IMR-90 (cell line): ENCODE data around the gene ADPGK.
"Not testable (repeated sequence)": the region's sequence is repeated elsewhere in the genome, so short reads cannot be mapped to it uniquely, and the experiment has no call there.

ENCODE experiments used
- BHLHE40 ChIP-seq: fragments of 150-350 bp; IDR thresholded peaks from 2 replicates; pipeline ENCODE4 v1.6.1; 2016; ENCODE audit warnings: mild to moderate bottlenecking, low read depth, low read length
- CEBPB ChIP-seq: IDR thresholded peaks from 2 replicates; pipeline ENCODE4 v1.6.1; 2012; ENCODE audit warnings: low read depth, low read length, improper control_type of control experiment
- CHD1 ChIP-seq: IDR thresholded peaks from 2 replicates; pipeline ENCODE4 v1.6.1; 2012; ENCODE audit warnings: low read depth, low read length, improper control_type of control experiment
- MAFK ChIP-seq: IDR thresholded peaks from 2 replicates; pipeline ENCODE4 v1.6.1; 2012; ENCODE audit warnings: low read depth, low read length, improper control_type of control experiment
- MXI1 ChIP-seq: IDR thresholded peaks from 2 replicates; pipeline ENCODE4 v1.6.1; 2012; ENCODE audit warnings: low read depth, mild to moderate bottlenecking, low read length, moderate library complexity, borderline replicate concordance
- NFE2L2 ChIP-seq: fragments of 150-350 bp; IDR thresholded peaks from 2 replicates; pipeline ENCODE4 v1.6.1; 2016; ENCODE audit warnings: low read depth, mild to moderate bottlenecking, low read length
- POLR2A ChIP-seq: IDR thresholded peaks from 2 replicates; pipeline ENCODE4 v1.6.1; 2012; ENCODE audit warnings: mild to moderate bottlenecking, low read depth, low read length
- RAD21 ChIP-seq: IDR thresholded peaks from 2 replicates; pipeline ENCODE4 v1.6.1; 2012; ENCODE audit warnings: low read length, improper control_type of control experiment
- RCOR1 ChIP-seq: IDR thresholded peaks from 2 replicates; pipeline ENCODE4 v1.6.1; 2012; ENCODE audit warnings: mild to moderate bottlenecking, low read length, improper control_type of control experiment; ENCODE audit not compliant: insufficient replicate concordance
- RFX5 ChIP-seq: IDR thresholded peaks from 2 replicates; pipeline ENCODE4 v1.8.0; 2012; ENCODE audit warnings: low read depth, mild to moderate bottlenecking, low read length, moderate library complexity
- SMC3 ChIP-seq: fragments of 150-350 bp; IDR thresholded peaks from 2 replicates; pipeline ENCODE4 v1.6.1; 2016; ENCODE audit warnings: low read depth, mild to moderate bottlenecking, antibody characterized with exemption, low read length, moderate library complexity
- TF ChIP-seq, protein P1 (sequence below): conservative IDR thresholded peaks from 2 replicates; pipeline ENCODE4 v1.5.1; 2012; ENCODE audit warnings: mild to moderate bottlenecking, low read depth, low read length, improper control_type of control experiment
- TF ChIP-seq, protein P2 (sequence below): fragments of 150-350 bp; IDR thresholded peaks from 2 replicates; pipeline ENCODE4 v1.6.1; 2017; ENCODE audit warnings: mild to moderate bottlenecking, antibody characterized with exemption, low read length, low read depth
- TF ChIP-seq, protein P3 (sequence below): fragments of 150-350 bp; IDR thresholded peaks from 2 replicates; pipeline ENCODE4 v1.6.1; 2016; ENCODE audit warnings: low read depth, mild to moderate bottlenecking, low read length, moderate library complexity, borderline replicate concordance

DNA sequence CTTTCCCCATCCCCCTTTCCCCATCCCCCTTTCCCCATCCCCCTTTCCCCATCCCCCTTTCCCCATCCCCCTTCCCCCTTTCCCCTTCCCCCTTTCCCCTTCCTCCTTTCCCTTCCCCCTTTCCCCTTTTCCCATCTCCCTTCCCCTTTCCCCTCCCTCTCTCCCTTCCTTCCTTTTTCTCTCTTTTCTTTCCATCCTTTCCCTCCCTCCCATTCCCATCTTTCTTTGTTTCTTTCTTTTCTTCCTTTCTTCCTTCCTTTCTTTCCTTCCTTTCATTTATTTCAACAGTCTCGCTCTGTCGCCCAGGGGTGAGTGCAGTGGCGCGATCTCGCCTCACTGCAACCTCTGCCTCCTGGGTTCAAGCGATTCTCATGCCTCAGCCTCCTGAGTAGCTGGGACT is 57.7 kb downstream of the ADPGK start:
- TF ChIP-seq NFE2L2, SMC3, RAD21, POLR2A, CHD1, MXI1, MAFK, RCOR1, CEBPB, RFX5, BHLHE40: not testable (repeated sequence)
- TF ChIP-seq, protein P1, sequence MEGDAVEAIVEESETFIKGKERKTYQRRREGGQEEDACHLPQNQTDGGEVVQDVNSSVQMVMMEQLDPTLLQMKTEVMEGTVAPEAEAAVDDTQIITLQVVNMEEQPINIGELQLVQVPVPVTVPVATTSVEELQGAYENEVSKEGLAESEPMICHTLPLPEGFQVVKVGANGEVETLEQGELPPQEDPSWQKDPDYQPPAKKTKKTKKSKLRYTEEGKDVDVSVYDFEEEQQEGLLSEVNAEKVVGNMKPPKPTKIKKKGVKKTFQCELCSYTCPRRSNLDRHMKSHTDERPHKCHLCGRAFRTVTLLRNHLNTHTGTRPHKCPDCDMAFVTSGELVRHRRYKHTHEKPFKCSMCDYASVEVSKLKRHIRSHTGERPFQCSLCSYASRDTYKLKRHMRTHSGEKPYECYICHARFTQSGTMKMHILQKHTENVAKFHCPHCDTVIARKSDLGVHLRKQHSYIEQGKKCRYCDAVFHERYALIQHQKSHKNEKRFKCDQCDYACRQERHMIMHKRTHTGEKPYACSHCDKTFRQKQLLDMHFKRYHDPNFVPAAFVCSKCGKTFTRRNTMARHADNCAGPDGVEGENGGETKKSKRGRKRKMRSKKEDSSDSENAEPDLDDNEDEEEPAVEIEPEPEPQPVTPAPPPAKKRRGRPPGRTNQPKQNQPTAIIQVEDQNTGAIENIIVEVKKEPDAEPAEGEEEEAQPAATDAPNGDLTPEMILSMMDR = not testable (repeated sequence)
- TF ChIP-seq, protein P2, sequence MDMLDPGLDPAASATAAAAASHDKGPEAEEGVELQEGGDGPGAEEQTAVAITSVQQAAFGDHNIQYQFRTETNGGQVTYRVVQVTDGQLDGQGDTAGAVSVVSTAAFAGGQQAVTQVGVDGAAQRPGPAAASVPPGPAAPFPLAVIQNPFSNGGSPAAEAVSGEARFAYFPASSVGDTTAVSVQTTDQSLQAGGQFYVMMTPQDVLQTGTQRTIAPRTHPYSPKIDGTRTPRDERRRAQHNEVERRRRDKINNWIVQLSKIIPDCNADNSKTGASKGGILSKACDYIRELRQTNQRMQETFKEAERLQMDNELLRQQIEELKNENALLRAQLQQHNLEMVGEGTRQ = not testable (repeated sequence)
- TF ChIP-seq, protein P3, sequence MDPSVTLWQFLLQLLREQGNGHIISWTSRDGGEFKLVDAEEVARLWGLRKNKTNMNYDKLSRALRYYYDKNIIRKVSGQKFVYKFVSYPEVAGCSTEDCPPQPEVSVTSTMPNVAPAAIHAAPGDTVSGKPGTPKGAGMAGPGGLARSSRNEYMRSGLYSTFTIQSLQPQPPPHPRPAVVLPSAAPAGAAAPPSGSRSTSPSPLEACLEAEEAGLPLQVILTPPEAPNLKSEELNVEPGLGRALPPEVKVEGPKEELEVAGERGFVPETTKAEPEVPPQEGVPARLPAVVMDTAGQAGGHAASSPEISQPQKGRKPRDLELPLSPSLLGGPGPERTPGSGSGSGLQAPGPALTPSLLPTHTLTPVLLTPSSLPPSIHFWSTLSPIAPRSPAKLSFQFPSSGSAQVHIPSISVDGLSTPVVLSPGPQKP = not testable (repeated sequence)
